HuH-7.5 (cell line): Measurements from ENCODE around the gene RBMXL3.

Source experiments
- DNase-seq: peaks from one replicate; pipeline ENCODE4 v3.0.0; 2011; ENCODE audit warnings: low spot score

The RBMXL3 gene

DNA sequence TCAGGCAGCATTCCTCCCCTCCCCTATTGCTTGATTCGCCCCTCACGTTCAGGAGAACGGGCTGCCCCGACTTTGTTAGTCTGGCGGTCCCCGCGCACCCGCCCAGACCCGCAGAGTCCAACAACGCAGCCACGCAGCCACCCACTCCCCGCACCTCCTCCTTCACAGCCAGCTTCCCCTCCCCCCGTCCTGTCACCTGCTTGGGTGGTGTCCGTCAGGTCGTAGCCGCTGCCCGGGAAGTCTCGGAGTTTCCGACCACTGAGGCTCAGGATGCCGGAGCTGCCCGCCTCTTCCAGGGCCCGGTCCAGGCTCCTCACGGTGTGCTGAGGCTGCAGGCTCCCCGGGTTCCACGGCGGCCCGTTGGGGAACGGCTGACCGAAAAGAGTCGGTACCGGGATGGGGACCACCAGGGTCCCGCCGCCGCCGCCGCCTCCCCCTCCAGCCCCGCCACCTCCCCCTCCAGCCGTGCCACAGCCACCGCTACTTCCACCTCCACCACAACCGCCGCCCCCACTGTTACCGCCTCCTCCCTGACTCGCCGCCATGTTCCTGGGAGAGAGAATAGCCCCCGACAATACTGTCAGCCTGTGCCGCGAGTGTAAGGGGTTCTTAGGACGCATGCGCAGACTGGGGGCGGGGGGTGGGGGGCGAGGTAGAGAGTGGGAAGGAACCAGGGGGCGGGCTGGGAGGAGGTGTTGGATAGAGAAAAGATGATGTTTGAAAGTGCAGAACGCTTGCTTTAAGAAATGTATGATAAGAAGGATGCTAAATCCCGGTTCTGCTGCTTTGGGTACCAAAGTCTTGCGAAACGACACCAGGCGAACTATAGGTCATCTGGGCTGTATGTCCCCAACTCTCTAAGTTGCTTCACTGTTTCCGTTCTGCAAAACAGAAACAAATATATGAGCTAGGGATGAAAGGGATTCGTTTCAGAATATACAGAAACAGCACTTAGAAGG, 44.6 kb downstream of the RBMXL3 start, which contains the start of gene LRCH2:
TSS of gene LRCH2 (minus strand) at position 600 of the 959 bp plus-strand sequence. CDS start at position 545, 55 bp downstream.
- no peak for DNase-seq

DNA sequence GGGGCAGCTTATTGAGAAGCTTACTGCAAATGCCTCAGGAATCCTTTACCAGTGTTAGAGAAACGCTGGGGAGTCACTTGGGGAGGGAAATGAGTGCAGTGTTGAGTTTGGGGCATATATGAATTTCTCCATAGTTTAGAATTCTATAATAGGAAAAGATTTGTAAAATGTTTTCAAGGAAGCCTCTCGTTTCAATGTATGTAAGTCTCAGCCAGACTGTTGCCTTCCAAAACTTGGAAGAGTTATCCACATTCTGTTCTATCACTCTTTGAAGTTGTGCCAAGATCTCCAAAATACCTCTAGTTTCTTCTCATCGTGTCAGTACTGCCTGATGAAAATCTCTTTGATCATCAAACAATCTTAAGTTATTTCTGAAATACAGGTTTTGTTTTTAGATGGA, 45.3 kb downstream of the RBMXL3 start:
- DNase-seq: no peak

DNA sequence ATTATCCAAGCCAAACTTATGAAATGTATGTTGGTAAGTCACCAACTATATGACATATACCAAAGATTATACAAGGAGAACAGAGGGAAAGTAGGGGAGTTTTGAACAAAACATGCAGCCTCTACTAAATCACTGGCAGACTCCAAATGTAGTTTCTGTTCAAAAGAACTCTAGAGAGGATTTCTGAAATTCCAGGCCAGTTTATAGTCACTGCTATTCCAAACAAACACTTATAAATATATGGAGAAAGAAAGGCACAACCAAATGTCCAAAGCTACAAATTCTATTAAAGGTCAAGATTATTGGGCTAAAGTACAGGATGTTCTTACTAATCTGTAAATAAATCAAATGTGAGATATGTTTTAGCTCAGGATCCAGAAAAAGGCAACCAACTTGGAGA, 47.4 kb downstream of the RBMXL3 start:
- no peak for DNase-seq

DNA sequence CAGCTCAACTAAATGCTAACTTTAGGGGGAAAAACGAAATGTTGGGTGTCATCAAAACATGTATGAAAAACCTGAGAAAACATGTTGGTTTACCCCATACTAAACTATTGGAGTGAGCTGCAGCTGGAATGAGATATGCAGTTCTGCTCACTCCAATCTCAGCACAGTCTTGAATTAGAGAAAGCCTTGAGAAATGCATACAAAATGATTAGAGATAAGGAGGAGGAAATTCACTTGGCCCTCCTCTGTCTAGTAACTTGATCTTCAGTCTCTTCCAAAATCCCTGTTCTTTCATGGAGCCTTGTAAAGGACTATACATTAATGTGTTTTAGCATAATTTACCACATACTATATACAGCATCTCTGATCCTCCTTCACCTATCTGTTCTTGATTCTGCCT, 47.8 kb downstream of the RBMXL3 start:
- no peak for DNase-seq
